Heart left ventricle (tissue), 16 donors: ENCODE data around the gene MAML2. TPM values are rescaled to one million over a fixed set of nuclear protein-coding genes. Genes with fewer than 3 reads are reported as not detected.

ENCODE experiments used
- ATAC-seq, 4 donors: fragments of 200-7000 bp; cut with Tn5 transposase; one replicate each; pipeline ENCODE4 v1.9.1; 2020 to 2022; ENCODE audit warnings: moderate library complexity in 4 of 4, mild to moderate bottlenecking in 3 of 4, moderate number of reproducible peaks in 1 of 4
- DNase-seq, 5 donors: peaks; one replicate each; pipeline ENCODE4 v3.0.0-alpha.2; 2020
- H3K27ac ChIP-seq, 12 donors: fragments of 200-600 bp; sonication (generic) in 4 of 12; one replicate each; pipeline versions ENCODE4 v1.5.0 to v1.8.0; 2016 to 2022; ENCODE audit warnings: mild to moderate bottlenecking in 2 of 12
- H3K27me3 ChIP-seq, 9 donors: fragments of 200-600 bp; sonication (generic) in 2 of 9; one replicate each; pipeline versions ENCODE4 v1.5.1 to v1.8.0; 2016 to 2022; ENCODE audit warnings: mild to moderate bottlenecking in 3 of 9
- H3K36me3 ChIP-seq, 9 donors: fragments of 200-600 bp; sonication (generic) in 2 of 9; one replicate each; pipeline versions ENCODE4 v1.5.0 to v1.8.0; 2018 to 2022; ENCODE audit warnings: mild to moderate bottlenecking in 2 of 9
- H3K4me1 ChIP-seq, 12 donors: fragments of 200-600 bp; sonication (generic) in 4 of 12; one replicate each; pipeline versions ENCODE4 v1.5.0 to v1.8.0; 2016 to 2022; ENCODE audit warnings: mild to moderate bottlenecking in 3 of 12
- H3K4me3 ChIP-seq, 12 donors: fragments of 200-600 bp; sonication (generic) in 4 of 12; one replicate each; pipeline versions ENCODE4 v1.5.0 to v1.8.0; 2017 to 2022; ENCODE audit warnings: mild to moderate bottlenecking in 9 of 12, moderate library complexity in 4 of 12
- H3K9me3 ChIP-seq, 12 donors: fragments of 200-600 bp; sonication (generic) in 4 of 12; one replicate each; pipeline versions ENCODE4 v1.5.0 to v1.8.0; 2016 to 2022; ENCODE audit warnings: mild to moderate bottlenecking in 1 of 12
- POLR2A ChIP-seq, 2 donors: fragments of 450-650 bp; IDR thresholded peaks; one replicate each; pipeline ENCODE4 v1.6.1; 2017; ENCODE audit warnings: antibody characterized with exemption in 2 of 2, mild to moderate bottlenecking in 2 of 2, moderate library complexity in 2 of 2
- WGBS, 4 donors: extraction: QIAGEN DNeasy Blood & Tissue Kit in 2 of 4; methylation state at CpG; one replicate each; pipeline versions ENCODE4 v1.1.5 to v1.1.7; 2013 to 2018; 5-methylcytosine and 5-hydroxymethylcytosine counted together
- intact Hi-C, 10 donors: fragments of 100-400 bp; cut with DNase I; formaldehyde crosslinking; loops; one replicate each; pipeline versions ENCODE4 v1.11.1 to v1.14.2; 2022
- polyA plus RNA-seq, 2 donors: library from polyadenylated mRNA; stranded (reverse); fragments of 200-250 nt; gene quantifications; one replicate each; pipeline ENCODE4 v1.2.3, GENCODE V29; 2013
- total RNA-seq, 9 donors: library from RNA; depleted of rRNA in 2 of 9; stranded (reverse); fragments of >200 nt in 2 of 9; fragmentation: NEBNext Ultra II Directional in 3 of 9; extraction: Animal tissue kit (Norgen Biotek cat#: 25700) in 3 of 9; gene quantifications; one replicate each; pipeline versions ENCODE4 v1.1.0 to v1.2.4, GENCODE V29; 2016 to 2023
- TF ChIP-seq, protein P1 (sequence below), 12 donors: fragments of 200-600 bp; sonication (generic) in 4 of 12; IDR thresholded peaks; one replicate each; pipeline versions ENCODE4 v1.5.0 to v1.8.0; 2018 to 2022; ENCODE audit warnings: antibody characterized with exemption in 12 of 12, mild to moderate bottlenecking in 5 of 12
- donor health status: ischemic (EF 13 %, LVEDD 7.1; RV severe dilation, severe dysfunction).
- donor health status: healthy with polysubstance abuse.
- donor health status: DM: no; HTN: yes; CAD: no.
- donor health status: DM: no; HTN: no; CAD: no.
- donor health status: ischemic (EF 25% LVEDD 6.9; RV normal size, moderate dysfunction).
- donor health status: ischemic (EF 25% LVEDD 5.7; RV mildly dilated, moderate dysfunction).
- donor health status: healthy.
- donor health status: DM: yes; HTN: yes; CAD: no.
- donor health status: ischemic (EF 35%, LVEDD 5.7; RV mildly dilated, moderate dysfunction).
- donor health status: nonischemic (EF 11% LVEDD 7.7; RV severe dilation, severe dysfunction).
- donor health status: DM: yes; HTN: yes; CAD: no.
- donor health status: PGD.
- donor health status: ischemic (EF 29% LVEDD 5.4; RV normal size, mild dysfunction).
- donor health status: nonischemic (EF 23%, LVEDD 6.1; RV moderate dilation, normal function).

Gene MAML2
- total and polyA plus RNA-seq, 11 donors, result 1.3 to 10.8 (median 4.8) TPM

GRCh38 chr11:96195671-96196070, 147.3 kb downstream of the MAML2 start:
- Histone ChIP-seq H3K9me3 (no peaks in the 10 kb centered on the region), H3K4me1 (peaks cover 0 to 63% (median 19%) of the 10 kb centered on the region in 12 donors), H3K27ac (no peak overlapping the region), H3K4me3 (no peak overlapping the region), H3K36me3 (no peaks in the 10 kb centered on the region), H3K27me3 (no peaks in the 10 kb centered on the region)
- ATAC-seq (no peak), DNase-seq (no peak)
- WGBS, 4 donors, result 93 to 98% (median 95%) methylated on average over 3 of the region's 3 CpGs
- intact Hi-C loops, result no loop called here
- TF ChIP-seq, protein P1, sequence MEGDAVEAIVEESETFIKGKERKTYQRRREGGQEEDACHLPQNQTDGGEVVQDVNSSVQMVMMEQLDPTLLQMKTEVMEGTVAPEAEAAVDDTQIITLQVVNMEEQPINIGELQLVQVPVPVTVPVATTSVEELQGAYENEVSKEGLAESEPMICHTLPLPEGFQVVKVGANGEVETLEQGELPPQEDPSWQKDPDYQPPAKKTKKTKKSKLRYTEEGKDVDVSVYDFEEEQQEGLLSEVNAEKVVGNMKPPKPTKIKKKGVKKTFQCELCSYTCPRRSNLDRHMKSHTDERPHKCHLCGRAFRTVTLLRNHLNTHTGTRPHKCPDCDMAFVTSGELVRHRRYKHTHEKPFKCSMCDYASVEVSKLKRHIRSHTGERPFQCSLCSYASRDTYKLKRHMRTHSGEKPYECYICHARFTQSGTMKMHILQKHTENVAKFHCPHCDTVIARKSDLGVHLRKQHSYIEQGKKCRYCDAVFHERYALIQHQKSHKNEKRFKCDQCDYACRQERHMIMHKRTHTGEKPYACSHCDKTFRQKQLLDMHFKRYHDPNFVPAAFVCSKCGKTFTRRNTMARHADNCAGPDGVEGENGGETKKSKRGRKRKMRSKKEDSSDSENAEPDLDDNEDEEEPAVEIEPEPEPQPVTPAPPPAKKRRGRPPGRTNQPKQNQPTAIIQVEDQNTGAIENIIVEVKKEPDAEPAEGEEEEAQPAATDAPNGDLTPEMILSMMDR (IDR thresholded peaks at IDR 0.05), result no peak
- TF ChIP-seq POLR2A (IDR thresholded peaks at IDR 0.05), result no peak

DNA sequence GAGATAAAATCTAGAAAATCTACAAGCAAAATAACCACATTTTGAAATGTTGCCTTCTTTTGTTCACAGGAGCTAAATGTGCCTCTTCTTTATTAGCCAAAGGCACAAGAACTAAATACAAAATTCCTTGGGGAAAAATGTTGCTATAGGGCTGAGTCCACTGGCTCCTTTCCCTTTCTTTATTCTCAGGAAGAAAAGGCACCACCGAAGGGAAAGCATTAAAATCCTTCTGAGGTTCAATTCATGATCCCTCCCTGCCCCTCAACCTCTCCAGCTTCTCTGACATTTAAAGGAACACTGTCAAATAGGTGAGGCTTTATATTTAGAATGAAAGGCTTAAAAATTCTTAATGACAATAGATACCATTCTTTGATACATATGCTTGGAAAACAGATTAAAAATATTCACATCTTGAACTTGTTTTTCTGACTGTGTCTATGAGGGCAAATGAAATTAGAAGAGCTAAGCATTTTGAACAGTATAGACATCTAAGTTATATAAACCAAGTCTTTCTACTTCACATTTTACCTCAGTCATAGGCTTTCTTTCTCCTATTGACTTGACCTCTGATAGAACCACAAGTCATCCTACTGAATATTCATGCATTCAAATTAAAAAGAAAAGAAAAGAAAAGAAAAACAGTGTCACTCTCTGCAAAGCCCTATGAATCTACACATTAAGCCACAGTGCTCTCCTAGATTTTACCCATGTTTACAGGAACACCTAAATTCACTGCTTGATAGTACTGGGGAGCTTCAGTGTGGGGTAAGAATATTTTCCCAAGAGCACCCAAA, 148.2 kb downstream of the MAML2 start:
- no peaks in the 10 kb centered on the region for H3K27me3 ChIP-seq
- no peaks in the 10 kb centered on the region for H3K9me3 ChIP-seq
- no peak for TF ChIP-seq POLR2A (IDR thresholded peaks at IDR 0.05)
- TF ChIP-seq, protein P1 (IDR thresholded peaks at IDR 0.05), result no peak
- ATAC-seq, result no peak
- no peaks in the 10 kb centered on the region for H3K36me3 ChIP-seq
- intact Hi-C loops, result no loop called here
- peaks cover 0 to 64% (median 18%) of the 10 kb centered on the region in 12 donors for H3K4me1 ChIP-seq
- no peak for DNase-seq
- no peak overlapping the region for H3K4me3 ChIP-seq
- WGBS, 4 donors, result 26 to 34% (median 30%) methylated on average over 1 of the region's 1 CpG
- peak overlapping the region in 4 of 12 donors; percentile 16 to 53 (median 25) for H3K27ac ChIP-seq

DNA sequence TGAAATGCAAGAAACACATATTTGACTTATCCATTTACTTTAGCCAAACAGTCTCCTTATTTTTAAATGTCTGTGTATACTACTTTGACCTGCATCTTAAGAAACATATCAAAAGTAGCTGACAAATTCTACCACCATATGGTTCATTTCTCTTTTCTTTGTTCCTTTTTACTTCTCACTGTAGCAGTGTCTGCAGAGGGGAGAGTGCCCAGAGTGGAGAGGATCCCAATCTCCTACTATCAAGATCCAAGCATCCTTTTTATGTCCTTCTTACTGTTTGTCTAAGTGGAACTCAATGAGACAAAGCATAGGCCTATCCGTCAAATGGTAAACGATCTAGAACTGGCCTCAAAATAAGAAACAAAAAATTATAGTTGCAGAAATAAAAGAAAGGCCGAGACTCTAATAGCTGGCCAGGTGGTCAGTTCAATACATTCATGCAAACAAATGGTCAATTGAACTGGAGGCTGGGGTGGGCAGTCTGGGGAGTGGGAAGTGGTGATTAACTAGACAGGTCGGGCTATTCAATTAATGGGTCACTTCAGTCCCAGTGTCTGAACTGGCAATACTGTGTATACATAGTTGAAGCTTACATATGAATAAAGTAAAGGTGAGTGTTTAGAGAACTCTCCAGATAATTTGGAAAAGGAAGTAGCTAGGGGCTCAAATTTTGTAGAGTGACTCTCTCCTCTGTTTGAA, 149.1 kb downstream of the MAML2 start:
- 79 to 88% (median 80%) methylated on average over 4 of the region's 4 CpGs for WGBS, 4 donors
- Histone ChIP-seq H3K9me3 (no peaks in the 10 kb centered on the region), H3K36me3 (no peaks in the 10 kb centered on the region), H3K27ac (peak overlapping the region in 4 of 12 donors; percentile 16 to 53 (median 25)), H3K4me3 (no peak overlapping the region), H3K4me1 (peaks cover 0 to 64% (median 18%) of the 10 kb centered on the region in 12 donors), H3K27me3 (no peaks in the 10 kb centered on the region)
- intact Hi-C loops, result no loop called here
- ATAC-seq (no peak), DNase-seq (no peak)
- TF ChIP-seq, protein P1 (IDR thresholded peaks at IDR 0.05), result no peak

- Histone ChIP-seq H3K27ac (no peak overlapping the region), H3K36me3 (no peaks in the 10 kb centered on the region), H3K27me3 (no peaks in the 10 kb centered on the region), H3K9me3 (no peaks in the 10 kb centered on the region), H3K4me3 (no peak overlapping the region), H3K4me1 (peaks cover 0 to 59% (median 26%) of the 10 kb centered on the region in 12 donors)
- TF ChIP-seq, protein P1 (IDR thresholded peaks at IDR 0.05), result no peak
- TF ChIP-seq POLR2A (IDR thresholded peaks at IDR 0.05), result no peak
- intact Hi-C loops, result no loop called here
- DNase-seq (no peak), ATAC-seq (peak in 1 of 4 donors; percentile 23)
- 75 to 88% (median 81%) methylated on average over 4 of the region's 4 CpGs for WGBS, 4 donors
Observed at GRCh38 chr11:96191752-96192151, 151.2 kb downstream of the MAML2 start.
